Gastroesophageal sphincter (tissue), 3 donors: ENCODE data around the gene CDK7.

Experiments used
- CTCF ChIP-seq, 4 experiments: fragments of 200-600 bp in 2 of 4; fragments of 450-650 bp in 2 of 4; sonication (generic) in 1 of 4; IDR thresholded peaks; one replicate each; pipeline ENCODE4 v1.5.1; 2017 to 2019; ENCODE audit warnings: antibody characterized with exemption in 4 of 4, mild to moderate bottlenecking in 2 of 4, moderate library complexity in 2 of 4
- EP300 ChIP-seq: sonication (generic); formaldehyde crosslinking; IDR thresholded peaks from one replicate; pipeline ENCODE4 v1.6.1; 2017; ENCODE audit warnings: antibody characterized with exemption, mild to moderate bottlenecking
- POLR2A ChIP-seq, 2 donors: fragments of 450-650 bp; IDR thresholded peaks; one replicate each; pipeline ENCODE4 v1.6.1; 2017; ENCODE audit warnings: antibody characterized with exemption in 2 of 2, mild to moderate bottlenecking in 2 of 2, moderate library complexity in 1 of 2
- POLR2AphosphoS5 ChIP-seq: sonication (generic); formaldehyde crosslinking; IDR thresholded peaks from one replicate; pipeline ENCODE4 v1.6.1; 2017; ENCODE audit warnings: antibody characterized with exemption

- TF ChIP-seq POLR2A (IDR thresholded peaks at IDR 0.05), result no peak
- TF ChIP-seq CTCF (IDR thresholded peaks at IDR 0.05), result no peak
- TF ChIP-seq POLR2AphosphoS5, result no peak
- no peak for TF ChIP-seq EP300
Observed at GRCh38 chr5:69231281-69231680, 3.4 kb upstream of the CDK7 start.
